ENCODE results near the gene ABHD17C.

Gene ABHD17C

GRCh38 chr15:80736560-80736959 lies 41.5 kb downstream of the ABHD17C start:
- DNase-seq (ENCODE audit: low read depth) = no peak
- no peak for TF ChIP-seq CTCF (conservative IDR thresholded peaks at IDR 0.05; ENCODE audit: low read length)
- H3K4me3 ChIP-seq (ENCODE audit: low read length) = no peak overlapping the region

- no peak for DNase-seq (ENCODE audit: low read depth)
- no peak for TF ChIP-seq CTCF (conservative IDR thresholded peaks at IDR 0.05; ENCODE audit: low read length)
- no peak overlapping the region for H3K4me3 ChIP-seq (ENCODE audit: low read length)
These were observed 44.8 kb downstream of the ABHD17C start for GRCh38 chr15:80739919-80740318.

GRCh38 chr15:80742081-80742480 lies 47.0 kb downstream of the ABHD17C start:
- no peak for TF ChIP-seq CTCF (conservative IDR thresholded peaks at IDR 0.05; ENCODE audit: low read length)

GRCh38 chr15:80743189-80743833 lies 48.2 kb downstream of the ABHD17C start:
- H3K4me3 ChIP-seq (ENCODE audit: low read length) = no peak overlapping the region
- no peak for DNase-seq (ENCODE audit: low read depth)
- no peak for TF ChIP-seq CTCF (conservative IDR thresholded peaks at IDR 0.05; ENCODE audit: low read length)

More at GRCh38 chr15:80742081-80742480, 47.0 kb downstream of the ABHD17C start:
- DNase-seq (ENCODE audit: low read depth) = no peak
- H3K4me3 ChIP-seq (ENCODE audit: low read length) = no peak overlapping the region

- no peak overlapping the region for H3K4me3 ChIP-seq (ENCODE audit: low read length)
- TF ChIP-seq CTCF (conservative IDR thresholded peaks at IDR 0.05; ENCODE audit: low read length) = no peak
- no peak for DNase-seq (ENCODE audit: low read depth)
These were observed 49.3 kb downstream of the ABHD17C start for GRCh38 chr15:80744415-80744814.

- TF ChIP-seq CTCF (conservative IDR thresholded peaks at IDR 0.05; ENCODE audit: low read length) = no peak
- no peak overlapping the region for H3K4me3 ChIP-seq (ENCODE audit: low read length)
- peak; percentile 54 for DNase-seq (ENCODE audit: low read depth)
These were observed 49.7 kb downstream of the ABHD17C start for GRCh38 chr15:80744826-80745225.

GRCh38 chr15:80745888-80746287 lies 50.8 kb downstream of the ABHD17C start:
- TF ChIP-seq CTCF (conservative IDR thresholded peaks at IDR 0.05; ENCODE audit: low read length) = no peak
- DNase-seq (ENCODE audit: low read depth) = no peak
- no peak overlapping the region for H3K4me3 ChIP-seq (ENCODE audit: low read length)

Measured in AG10803 (cell line).